ENCODE data around the gene SYNJ2.
A peak's percentile ranks its signal among the peaks of the same experiment; 100 is the strongest.

Gene SYNJ2

DNA sequence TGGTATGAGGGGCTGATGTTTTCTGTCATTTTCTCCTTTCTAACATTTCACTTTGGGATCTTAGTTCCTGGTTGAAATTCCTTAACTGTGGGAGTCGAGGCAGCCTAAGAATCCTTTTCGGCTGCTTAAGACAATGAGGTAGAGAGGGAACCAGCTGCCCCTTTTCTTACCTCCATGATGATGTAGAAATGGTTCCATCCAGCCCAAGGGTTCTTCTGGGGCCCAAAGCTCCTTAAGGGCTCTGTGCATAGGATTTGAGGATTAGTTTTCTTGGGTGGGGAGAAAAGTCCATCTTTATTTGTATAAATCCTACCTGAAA lies 33.5 kb downstream of the SYNJ2 start:
- DNase-seq, result no peak

DNA sequence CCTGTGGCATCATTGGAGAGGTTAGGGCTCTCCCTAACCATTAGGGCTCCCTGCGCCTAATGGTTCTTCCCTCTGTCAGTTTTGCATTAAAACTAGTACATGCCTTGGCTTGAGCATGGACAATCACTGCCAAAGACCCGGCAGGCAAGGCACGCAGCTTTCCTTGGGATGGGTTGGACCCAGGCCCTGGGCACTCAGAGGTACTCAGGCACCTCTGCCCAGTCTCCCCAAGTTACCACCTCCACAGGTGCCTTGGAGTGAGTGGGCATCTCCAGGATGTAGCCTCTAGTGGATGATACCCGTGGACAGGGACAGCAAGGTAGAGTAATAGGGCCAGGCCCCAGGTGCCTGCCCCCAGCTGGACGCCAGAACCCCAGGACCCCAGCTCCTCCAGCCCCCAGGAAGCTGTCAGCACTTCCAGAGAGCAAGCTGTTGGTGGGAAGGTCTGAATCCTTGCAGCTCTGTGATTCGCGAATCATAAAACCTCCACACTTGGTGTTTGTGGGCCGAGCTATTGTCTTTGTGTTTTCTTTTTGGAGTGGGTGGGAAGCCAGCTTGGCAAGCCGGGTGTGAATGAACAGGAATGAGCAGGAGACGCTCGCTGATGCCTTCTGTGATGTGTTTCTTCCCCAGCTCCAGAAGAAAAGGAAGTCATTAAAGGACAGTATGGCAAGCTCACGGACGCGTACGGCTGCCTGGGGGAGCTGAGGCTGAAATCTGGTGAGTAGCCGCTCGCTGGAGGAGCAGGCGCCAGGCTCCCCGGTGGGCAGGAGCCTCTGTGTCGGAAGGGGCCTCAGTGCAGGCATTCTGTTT lies 35.1 kb downstream of the SYNJ2 start:
- no peak for DNase-seq

DNA sequence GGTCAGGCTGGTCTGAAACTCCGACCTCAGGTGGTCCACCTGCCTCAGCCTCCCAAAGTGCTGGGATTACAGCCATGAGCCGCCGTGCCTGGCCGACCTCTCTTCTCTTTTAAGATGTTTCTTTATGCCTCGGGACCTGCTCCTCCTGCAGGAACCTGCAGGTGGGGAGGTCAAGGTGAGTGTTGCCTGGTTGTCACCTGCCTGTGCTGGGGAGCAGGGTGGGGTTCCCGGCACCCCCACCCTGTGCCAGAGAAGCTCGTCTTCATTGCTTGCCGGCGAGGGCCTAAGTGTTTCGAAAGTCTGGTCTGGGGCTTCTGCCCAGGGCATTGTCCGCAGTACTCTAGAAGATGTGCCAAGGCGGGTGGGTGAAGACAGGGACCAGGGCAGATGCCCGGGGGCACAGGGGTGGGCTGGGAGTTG lies 36.0 kb downstream of the SYNJ2 start:
- no peak for DNase-seq

DNA sequence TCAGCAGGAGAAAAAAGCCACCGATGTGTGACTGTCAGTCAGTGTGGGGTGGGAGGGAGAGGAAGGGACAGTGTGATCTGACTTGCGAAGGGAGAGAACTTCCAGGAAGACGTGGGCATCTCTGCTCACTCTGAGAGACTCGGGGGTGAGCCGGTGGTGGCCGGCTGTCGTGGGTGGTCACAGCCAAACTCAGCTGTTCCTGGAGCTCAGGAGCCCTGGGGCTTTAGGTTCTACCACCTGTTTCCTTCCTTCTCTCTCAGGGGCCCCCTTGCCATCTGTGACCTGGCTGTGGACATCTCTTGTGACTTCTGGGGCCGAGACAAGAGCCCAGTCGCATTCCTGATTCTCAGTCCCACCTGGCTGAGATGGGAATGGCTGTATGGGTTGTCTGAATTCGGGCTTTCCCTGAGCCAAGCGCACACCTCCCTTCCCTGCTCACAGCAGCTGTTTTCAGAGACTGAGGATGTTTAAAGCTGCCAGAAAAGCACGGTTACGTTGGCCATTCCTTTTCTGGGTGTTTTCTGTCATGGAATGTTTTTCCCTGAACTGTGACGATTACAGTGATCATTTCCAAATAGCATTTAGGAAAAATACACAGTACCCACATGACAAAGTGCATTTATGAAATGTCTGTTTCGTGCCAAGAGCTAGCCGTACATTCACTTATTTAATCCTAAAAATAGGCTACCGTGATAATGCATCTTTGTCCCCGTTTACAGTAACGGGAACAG lies 36.5 kb downstream of the SYNJ2 start:
- no peak for DNase-seq

DNA sequence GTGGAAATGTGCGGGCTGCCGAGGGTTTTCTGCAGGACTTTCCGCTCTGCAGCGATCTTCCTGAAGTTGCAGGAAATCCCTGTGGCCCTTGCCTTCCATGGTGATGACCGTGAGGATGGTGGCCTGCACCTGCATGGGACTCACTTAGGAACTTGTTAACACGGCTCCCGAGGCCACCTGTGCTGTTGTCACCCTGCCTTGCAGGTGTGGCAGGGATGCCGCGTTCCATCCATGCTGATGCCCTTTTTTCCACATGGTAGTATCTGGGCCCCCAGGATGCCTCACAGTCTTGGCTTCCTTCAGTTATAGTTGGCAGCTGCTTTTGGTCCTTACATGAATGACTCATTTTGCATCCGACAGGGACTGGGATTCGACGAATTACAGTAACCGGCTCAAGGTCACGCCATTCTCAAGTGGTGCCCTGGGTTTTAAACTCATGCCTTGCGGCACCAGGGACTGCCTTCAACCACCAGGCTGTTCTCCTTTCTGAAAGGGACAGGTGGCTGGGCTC lies 37.2 kb downstream of the SYNJ2 start:
- DNase-seq, result peak; percentile 27

DNA sequence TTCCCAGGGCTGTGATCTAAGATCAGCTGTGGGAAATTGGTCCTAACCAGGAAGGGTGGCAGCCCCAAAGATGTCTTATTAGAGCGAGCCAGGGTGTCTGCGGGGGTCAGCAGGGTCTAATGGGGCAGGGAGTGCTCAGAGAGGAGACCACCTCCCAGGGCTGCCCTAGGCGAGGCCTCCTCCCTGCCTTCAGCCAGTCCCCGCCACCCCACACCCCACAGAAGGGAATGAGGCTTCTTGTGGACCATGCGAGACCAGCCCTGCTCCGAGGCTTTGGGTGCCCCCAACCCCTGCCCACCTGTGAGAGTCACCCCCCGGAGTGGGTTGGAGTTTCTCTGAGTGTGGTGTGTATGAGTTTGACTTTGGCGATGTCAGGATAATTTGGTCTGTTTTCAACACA lies 37.8 kb downstream of the SYNJ2 start:
- no peak for DNase-seq

DNA sequence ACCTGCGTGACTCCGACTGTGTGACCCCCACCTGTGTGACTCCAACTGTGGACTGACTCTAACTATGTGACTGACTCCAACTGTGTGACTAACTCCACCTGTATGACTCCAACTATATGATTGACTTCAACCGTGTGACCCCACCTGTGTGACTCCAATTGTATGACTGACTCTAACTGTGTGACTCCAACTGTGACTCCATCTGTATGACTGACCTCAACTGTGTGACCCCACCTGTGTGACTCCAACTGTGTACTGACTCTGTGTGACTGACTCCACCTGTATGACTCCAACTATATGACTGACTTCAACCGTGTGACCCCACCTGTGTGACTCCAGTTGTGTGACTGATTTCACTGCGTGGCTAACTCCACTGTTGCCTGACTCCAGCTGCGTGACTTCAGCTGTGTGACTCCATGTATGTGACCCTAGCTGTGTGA lies 38.6 kb downstream of the SYNJ2 start:
- DNase-seq, result no peak

DNA sequence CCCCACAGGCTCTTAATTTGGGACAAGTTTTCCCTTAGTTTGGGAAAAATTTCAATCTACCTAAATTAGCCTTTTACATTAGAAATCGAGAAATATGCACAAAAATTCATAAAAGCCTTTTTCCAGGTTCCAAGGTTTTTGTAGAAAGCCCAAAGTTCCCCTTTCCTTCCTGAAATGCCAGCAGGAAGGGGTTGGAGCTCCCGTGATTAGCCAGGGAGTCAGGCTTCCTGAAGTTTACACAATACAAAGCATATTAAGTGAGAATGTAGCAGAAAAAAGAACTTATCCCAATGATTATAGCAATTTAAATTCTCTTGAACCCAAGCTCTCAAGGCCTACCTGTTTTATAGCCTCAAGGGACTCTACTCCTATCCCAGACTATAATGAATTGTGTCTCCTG lies 39.1 kb downstream of the SYNJ2 start:
- DNase-seq, result no peak

DNA sequence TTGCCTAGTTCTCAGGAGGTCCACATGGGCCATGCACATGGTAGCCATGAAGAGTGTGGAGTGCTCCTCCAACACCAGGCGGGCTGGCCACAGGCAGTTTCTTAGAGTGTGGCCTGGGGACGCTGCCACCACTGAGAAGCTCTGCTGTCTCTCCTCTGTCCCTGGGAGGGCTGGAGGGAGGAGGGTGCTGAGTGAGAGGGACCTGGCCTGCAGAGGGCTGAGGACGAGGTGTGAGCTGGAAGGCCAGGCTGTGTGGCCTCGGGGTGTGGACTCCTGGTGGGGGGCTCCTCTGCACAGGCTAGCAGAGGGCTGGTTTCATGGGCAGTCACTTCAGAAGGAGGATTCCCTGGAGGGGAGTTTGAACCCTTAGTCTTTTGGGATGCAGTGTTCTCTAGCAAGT lies 39.7 kb downstream of the SYNJ2 start:
- no peak for DNase-seq

DNA sequence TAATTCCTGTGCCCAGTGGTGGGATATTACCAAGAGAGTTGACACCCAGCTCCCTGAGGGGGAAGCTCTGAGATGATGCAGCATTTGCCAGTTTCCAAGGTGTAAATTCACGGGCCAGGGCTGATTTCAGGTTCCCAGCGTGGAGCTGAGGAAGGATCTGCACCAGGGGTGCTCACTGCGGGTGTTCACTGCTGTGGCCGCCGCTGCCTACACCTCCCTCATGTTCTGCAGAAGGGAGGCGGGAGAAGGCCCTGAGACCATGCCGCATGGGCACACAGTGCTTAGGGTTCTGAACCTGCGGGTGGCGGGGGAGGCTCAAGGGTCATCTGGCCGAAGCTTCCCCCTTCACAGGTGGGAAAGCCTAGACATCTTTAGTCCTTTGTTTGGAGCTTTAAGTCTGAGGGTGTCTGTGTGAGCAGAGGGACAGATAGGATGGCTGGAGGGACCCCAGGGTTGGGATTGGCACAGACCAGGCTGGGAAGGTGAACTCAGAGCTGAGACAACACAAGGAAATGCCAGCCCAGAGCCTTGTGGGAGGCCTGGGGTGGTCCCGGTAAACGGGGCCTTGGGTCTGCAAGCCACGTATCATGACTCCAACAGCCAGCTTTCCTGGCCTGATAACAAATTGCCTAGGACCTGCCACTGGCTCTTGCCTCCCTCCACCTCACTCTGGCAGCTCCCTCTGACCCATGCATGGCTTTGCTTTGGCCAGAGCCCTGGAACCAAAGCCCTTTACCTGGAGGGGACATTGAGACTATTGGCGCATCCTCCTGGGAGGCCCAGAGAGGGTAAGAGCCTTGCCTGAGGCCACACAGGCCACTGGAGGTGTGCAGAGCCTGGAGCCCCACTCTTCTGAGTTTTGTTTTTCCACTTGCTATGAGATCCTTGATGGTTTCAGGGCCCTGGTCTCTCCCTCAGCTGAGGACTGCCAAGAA lies 40.4 kb downstream of the SYNJ2 start:
- DNase-seq, result no peak

DNA sequence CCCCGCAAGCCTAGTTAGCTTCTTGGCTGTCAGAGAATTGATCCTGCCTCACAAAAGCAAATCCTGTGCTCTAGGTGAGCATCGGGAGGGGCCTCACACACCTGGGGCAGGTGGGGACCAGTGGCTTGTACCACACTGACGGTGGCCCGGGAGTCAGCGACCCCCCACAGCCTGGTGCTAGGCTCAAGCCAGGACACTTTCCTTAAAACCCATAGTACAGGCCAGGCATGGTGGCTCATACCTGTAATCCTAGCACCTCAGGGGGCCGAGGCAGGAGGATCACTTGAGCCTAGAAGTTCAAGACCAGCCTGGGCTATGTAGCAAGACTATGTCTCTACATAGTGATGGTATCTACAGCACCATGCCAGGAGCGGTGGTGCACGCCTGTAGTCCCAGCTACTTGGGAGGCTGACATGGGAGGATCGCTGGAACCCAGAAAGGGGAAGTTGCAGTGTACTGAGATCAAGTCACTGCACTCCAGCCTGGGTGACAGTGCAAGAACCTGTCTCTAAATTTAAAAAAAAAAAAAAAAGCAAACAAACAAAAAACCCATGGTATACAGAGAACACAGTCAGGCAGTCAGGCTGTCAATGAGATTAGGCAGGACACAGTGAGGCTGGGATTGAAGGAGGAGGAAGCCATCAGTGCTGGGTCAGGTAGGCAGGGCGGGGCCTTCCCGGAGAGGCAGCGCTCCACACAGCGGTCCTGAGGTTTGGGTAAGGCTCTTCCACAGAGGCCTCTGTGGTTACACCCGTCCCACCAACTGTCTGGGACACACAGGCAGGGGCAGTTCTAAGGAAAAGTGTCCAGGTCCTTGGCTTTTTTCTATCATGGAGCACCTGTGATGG lies 41.3 kb downstream of the SYNJ2 start:
- no peak for DNase-seq

DNA sequence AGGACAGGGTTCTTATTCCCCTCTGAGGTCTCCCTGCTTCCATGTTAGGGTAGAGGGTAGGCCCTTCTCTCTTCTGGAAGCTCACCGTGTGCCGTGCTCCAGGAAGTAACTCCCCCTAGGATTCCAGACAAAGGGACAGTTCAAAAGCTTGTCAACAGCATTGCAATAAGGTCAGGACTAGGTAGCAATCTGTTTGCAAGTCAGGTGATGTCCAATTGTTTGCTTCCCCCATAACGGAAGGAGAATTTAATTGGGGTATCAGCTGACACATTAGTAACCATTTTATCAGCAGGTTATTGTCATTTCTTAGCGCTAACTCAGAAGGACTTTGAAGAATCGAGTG lies 41.9 kb downstream of the SYNJ2 start:
- DNase-seq, result no peak

DNA sequence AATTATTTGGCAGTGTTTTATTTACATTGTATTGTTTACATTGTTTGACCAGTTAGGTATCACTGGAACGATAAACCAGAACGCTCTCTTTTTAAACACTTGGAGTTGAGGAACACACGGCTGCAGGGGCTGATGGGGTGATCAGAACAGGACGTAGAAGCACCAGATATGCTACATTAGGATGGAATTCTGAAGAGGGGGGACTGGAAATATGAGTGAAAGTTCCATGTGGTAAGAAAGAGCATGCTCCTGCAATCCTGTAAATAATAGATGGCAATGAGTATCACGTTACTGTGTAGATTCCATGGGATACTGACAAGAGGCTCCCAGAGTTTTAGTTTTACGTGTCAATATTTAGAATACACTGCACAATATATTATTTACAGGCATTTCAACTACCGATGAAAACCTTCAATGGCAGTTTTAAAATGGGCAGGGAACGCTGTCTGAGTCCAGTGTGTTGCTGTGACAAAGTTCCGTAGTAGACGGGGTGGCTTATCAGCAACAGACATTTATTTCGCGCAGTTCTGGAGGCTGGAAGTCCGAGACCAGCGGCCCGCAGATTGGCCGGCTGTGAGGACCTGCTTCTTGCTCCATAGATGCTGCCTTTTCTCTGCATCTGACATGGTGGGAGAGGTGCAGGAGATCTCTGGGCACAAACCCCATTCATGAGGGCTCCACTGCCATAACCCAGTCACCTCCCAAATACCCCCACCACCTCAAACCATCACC lies 43.1 kb downstream of the SYNJ2 start:
- no peak for DNase-seq

DNA sequence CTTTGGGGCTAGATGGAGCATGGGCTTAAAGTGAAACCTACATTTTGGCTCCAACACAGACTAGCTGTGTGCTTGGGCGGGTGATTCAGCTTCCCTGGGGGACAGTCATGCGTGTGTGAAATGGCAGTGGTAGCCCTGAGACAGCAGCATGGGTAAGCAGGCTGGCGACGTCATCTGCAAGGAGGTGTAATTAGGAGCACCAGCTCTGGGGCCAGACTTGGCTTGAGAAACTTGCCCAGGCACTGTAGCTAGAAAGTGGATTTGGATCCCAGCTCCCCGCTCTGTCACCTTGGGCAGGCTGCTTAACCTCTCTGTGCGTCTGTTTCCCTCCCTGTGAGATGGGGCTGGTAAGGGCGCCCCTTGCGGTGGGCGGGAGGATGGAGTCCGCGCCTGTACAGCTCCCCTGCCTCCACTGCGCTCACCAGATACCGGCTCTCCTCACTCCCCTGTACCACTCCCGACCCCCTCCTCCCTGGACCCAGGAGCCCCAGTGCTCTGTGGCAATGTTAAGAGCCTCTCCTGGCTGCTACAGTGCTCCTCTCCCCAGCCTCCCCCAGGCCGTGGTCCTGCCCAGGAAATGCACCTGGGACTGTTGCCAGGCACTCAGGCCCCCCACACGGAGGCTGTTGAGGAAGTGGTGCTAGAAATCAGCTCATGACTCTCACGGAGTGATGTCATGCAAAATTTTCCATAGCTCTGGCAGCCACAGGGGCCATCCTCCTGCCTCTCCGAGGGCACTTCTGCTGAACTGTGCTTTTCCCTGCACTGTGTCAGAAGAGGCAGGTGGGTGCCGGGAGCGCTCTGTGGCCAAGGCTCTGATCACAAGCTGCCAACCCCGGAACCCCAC lies 44.6 kb downstream of the SYNJ2 start:
- DNase-seq, result peak; percentile 91

DNA sequence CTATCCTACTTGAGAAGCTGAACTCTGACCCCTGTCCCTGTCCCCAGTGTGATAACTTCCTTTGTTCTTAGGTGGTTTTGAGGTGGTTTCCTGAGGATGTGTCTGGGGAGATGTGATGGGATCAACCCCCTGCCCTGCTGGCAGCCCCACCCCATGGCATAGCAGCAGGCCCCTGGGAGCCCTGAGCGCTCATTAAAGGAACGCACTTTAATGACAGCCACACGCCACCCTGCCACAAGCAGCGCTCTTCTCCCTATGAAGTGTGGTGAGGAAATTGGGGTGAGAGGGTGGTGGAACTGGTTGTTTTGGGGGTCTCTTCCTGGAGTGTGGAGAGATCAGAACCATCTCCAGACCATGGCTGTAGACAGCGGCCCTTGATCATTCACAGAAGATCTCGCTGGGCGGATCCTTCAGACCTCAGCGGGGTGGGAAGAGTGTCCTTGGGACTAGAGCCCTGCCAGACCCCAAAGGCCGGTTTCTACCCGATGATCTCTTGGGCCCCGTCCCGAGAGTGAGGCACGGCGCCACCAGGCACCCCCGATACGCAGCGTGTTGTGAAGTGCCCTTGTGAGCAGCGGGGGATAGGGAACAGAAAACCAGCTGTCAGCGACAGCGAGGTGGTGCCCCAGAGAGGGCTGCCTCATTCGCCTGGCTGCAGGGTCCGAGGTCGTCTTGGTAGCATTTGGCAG lies 45.4 kb downstream of the SYNJ2 start:
- no peak for DNase-seq

DNA sequence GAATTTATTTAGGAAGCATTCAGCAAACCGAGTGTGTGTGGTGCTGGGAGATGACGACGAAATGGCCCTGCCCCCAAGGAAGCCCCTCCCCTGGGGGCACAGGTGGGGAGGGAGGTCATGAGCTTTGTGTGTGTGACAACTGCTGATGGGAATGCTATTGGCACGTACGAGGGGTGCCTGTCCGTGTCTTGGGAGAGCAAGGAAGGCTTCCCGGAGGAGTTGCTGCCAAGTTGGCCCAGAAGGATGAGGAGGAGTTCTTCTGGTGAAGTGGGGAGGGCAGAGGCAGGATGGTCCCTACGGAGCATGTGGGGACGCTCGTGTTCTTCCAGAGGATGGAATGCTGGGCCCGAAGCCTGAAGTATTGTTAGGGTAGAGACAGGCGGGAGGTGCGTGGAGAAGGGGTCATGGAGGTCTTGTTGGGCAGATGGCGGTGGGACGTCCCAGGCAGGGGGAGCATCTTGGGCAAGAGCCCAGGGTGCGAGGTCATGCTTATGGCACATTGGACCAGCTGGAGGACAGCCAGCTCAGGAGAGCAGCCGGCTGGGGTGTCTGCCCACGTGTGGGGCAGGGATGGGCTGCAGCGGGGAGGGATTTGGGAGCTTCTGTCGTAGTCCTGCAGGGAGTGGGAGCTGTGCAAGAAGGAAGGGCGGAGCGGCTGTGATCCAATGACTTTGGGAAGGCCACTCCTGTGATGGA lies 46.1 kb downstream of the SYNJ2 start:
- DNase-seq, result no peak

DNA sequence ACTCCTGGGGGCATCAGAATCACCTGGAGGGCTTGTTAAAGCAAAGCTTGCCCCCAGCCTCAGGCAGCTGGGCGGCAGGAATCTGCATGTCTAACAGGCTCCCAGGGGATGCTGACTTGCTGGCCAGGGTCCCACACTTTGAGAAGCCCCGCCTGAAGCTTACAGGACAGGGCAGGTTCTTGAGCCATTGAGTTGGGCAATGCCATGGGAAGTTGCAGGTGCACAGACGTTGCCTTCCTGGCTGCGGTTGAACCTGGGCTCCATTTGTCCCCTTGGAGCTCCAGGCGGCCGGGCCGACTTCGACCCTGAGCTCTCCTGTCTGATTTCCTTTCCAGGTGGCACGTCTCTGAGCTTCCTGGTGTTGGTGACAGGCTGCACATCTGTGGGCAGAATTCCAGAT lies 46.8 kb downstream of the SYNJ2 start:
- no peak for DNase-seq

DNA sequence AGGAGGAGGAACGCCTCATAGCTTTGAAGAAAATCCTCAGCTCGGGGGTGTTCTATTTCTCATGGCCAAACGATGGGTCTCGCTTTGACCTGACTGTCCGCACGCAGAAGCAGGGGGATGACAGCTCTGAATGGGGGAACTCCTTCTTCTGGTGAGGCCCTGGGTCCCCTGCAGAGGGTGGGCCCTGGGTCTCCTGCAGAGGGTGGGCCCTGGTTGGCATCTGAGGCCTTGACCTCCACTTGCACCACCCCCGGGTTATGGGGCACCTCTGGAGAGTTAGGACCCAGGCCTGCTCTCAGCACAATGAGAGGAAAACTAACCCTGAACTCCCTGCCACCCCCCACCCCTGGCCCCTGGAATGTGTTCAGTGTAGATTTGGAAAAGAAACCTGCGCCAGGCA lies 47.2 kb downstream of the SYNJ2 start:
- DNase-seq, result no peak

DNA sequence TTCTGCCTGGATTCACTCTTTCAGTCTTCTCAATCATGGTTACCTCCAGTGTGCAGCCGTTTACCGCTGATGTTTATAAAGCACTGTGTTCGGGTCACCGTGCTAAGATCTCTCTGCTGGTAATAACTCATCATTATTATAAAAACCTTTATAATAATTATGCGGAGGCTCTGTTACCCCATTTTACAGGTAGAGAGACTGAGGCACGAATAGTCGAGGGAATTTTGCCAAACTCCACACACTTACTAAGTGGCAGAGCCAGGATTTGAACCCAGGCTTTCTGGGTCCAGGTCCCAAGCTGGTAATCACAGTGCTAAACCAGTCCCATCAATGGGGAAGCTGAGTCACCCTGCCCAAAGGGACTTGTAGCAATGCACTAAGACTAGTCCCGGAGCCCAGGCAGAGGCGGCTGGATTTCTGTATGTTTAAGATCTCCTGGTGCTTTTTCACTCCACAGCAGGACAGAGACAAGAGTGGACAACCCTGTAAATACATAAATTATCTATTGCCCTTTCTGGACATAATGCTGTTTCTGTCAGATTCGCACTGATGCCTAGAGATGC lies 48.1 kb downstream of the SYNJ2 start:
- no peak for DNase-seq
